ENCODE results near the gene LCP1. TPM values are rescaled to one million over a fixed set of nuclear protein-coding genes. Genes with fewer than 3 reads are reported as not detected.

Gene LCP1
- total and polyA plus RNA-seq, 12 donors: 17.3 to 109 (median 59.8) TPM

- no peak for DNase-seq
- 74 to 91% (median 82%) methylated on average over 4 of the region's 4 CpGs for WGBS, 4 donors
- H3K27ac ChIP-seq: no peak overlapping the region
- TF ChIP-seq POLR2A (IDR thresholded peaks at IDR 0.05): no peak
- no peak for TF ChIP-seq CTCF (IDR thresholded peaks at IDR 0.05)
- H3K4me1 ChIP-seq (replicated peaks in 1 of 2): peaks cover 11 to 24% of the 10 kb centered on the region in 2 donors
- intact Hi-C loops (cut with DNase I): no loop called here
- no peaks in the 10 kb centered on the region for H3K36me3 ChIP-seq (replicated peaks in 1 of 2)
- no peaks in the 10 kb centered on the region for H3K9me3 ChIP-seq (replicated peaks in 1 of 3)
- no peak overlapping the region for H3K4me3 ChIP-seq
- no peaks in the 10 kb centered on the region for H3K27me3 ChIP-seq
Observed at GRCh38 chr13:46097663-46098062, 84.3 kb downstream of the LCP1 start.

GRCh38 chr13:46097015-46097414, 85.0 kb downstream of the LCP1 start:
- Histone ChIP-seq H3K27me3 (no peaks in the 10 kb centered on the region), H3K4me3 (no peak overlapping the region), H3K9me3 (replicated peaks in 1 of 3) (no peaks in the 10 kb centered on the region), H3K27ac (no peak overlapping the region), H3K4me1 (replicated peaks in 1 of 2) (peaks cover 9 to 18% of the 10 kb centered on the region in 2 donors), H3K36me3 (replicated peaks in 1 of 2) (no peaks in the 10 kb centered on the region)
- DNase-seq: no peak
- 83 to 94% (median 88%) methylated on average over 1 to 3 of the region's 3 CpGs for WGBS, 4 donors
- no peak for TF ChIP-seq CTCF (IDR thresholded peaks at IDR 0.05)
- TF ChIP-seq POLR2A (IDR thresholded peaks at IDR 0.05): no peak
- intact Hi-C loops (cut with DNase I): no loop called here

GRCh38 chr13:46094478-46094877, 87.5 kb downstream of the LCP1 start:
- Histone ChIP-seq H3K4me3 (no peak overlapping the region), H3K36me3 (replicated peaks in 1 of 2) (no peaks in the 10 kb centered on the region), H3K9me3 (replicated peaks in 1 of 3) (no peaks in the 10 kb centered on the region), H3K4me1 (replicated peaks in 1 of 2) (no peaks in the 10 kb centered on the region), H3K27ac (no peak overlapping the region), H3K27me3 (no peaks in the 10 kb centered on the region)
- DNase-seq: no peak
- intact Hi-C loops (cut with DNase I): no loop called here
- TF ChIP-seq POLR2A (IDR thresholded peaks at IDR 0.05): no peak
- no peak for TF ChIP-seq CTCF (IDR thresholded peaks at IDR 0.05)
- 65 to 72% (median 66%) methylated on average over 3 of the region's 3 CpGs for WGBS, 4 donors

GRCh38 chr13:46088821-46089562, 93.0 kb downstream of the LCP1 start:
- intact Hi-C loops (cut with DNase I): no loop called here
- TF ChIP-seq CTCF (IDR thresholded peaks at IDR 0.05): no peak
- Histone ChIP-seq H3K4me1 (replicated peaks in 1 of 2) (no peaks in the 10 kb centered on the region), H3K27me3 (no peaks in the 10 kb centered on the region), H3K9me3 (replicated peaks in 1 of 3) (no peaks in the 10 kb centered on the region), H3K27ac (no peak overlapping the region), H3K36me3 (replicated peaks in 1 of 2) (no peaks in the 10 kb centered on the region), H3K4me3 (no peak overlapping the region)
- no peak for DNase-seq
- 75 to 81% (median 77%) methylated on average over 5 of the region's 5 CpGs for WGBS, 4 donors
